ENCODE results near the gene CCDC3. TPM values are rescaled to one million over a fixed set of nuclear protein-coding genes. Genes with fewer than 3 reads are reported as not detected.

The CCDC3 gene
- total RNA-seq, 3 donors from 2014 or later (not counting 1 experiment from before 2014, with no cell fraction given), result 0.21 to 0.23 (median 0.23) TPM

GRCh38 chr10:12902135-12902572 lies 99.4 kb downstream of the CCDC3 start:
- Mint-ChIP-seq H3K4me1 (no peaks in the 10 kb centered on the region), H3K4me3 (no peak overlapping the region), H3K27ac (no peak overlapping the region), H3K27me3 (ENCODE audit: low read depth in 2 of 2) (peaks cover 7 to 28% of the 10 kb centered on the region in 2 donors), H3K9me3 (no peaks in the 10 kb centered on the region), H3K36me3 (no peaks in the 10 kb centered on the region)
- peak; percentile 20 to 72 for DNase-seq
- peak; percentile 59 for TF ChIP-seq CTCF (IDR thresholded peaks at IDR 0.05)
- H3K27me3 ChIP-seq (ENCODE audit: control insufficient read depth, insufficient read depth, low read length), result no peaks in the 10 kb centered on the region
- no peaks in the 10 kb centered on the region for H3K9me3 ChIP-seq (ENCODE audit: control insufficient read depth, insufficient read depth, low read length)
- H3K27ac ChIP-seq (ENCODE audit: low read length), result no peak overlapping the region
- intact Hi-C loops (cut with micrococcal nuclease), result loop anchor here (2.0 to 5.0 kb wide), 3 partner anchors 175 to 687 kb away; no protein-coding TSS in a partner anchor
- H3K4me3 ChIP-seq (ENCODE audit: low read length), result no peak overlapping the region
- H3K4me1 ChIP-seq (ENCODE audit: control insufficient read depth, insufficient read depth, low read length), result no peaks in the 10 kb centered on the region
- WGBS (ENCODE audit: insufficient coverage), result 3% methylated on average over 2 of the region's 2 CpGs
- H3K36me3 ChIP-seq (ENCODE audit: control insufficient read depth, insufficient read depth, low read length), result no peaks in the 10 kb centered on the region
- peak in 1 of 3 donors; percentile 68 for ATAC-seq

GRCh38 chr10:12899546-12899945 lies 102.0 kb downstream of the CCDC3 start:
- Mint-ChIP-seq H3K36me3 (no peaks in the 10 kb centered on the region), H3K4me1 (no peaks in the 10 kb centered on the region), H3K4me3 (no peak overlapping the region), H3K27me3 (ENCODE audit: low read depth in 2 of 2) (peaks cover 7 to 17% of the 10 kb centered on the region in 2 donors), H3K27ac (no peak overlapping the region), H3K9me3 (no peaks in the 10 kb centered on the region)
- DNase-seq (no peak), ATAC-seq (no peak)
- no peak for TF ChIP-seq CTCF (IDR thresholded peaks at IDR 0.05)
- Histone ChIP-seq H3K4me3 (ENCODE audit: low read length) (no peak overlapping the region), H3K4me1 (ENCODE audit: control insufficient read depth, insufficient read depth, low read length) (no peaks in the 10 kb centered on the region), H3K27ac (ENCODE audit: low read length) (no peak overlapping the region), H3K36me3 (ENCODE audit: control insufficient read depth, insufficient read depth, low read length) (no peaks in the 10 kb centered on the region), H3K9me3 (ENCODE audit: control insufficient read depth, insufficient read depth, low read length) (no peaks in the 10 kb centered on the region), H3K27me3 (ENCODE audit: control insufficient read depth, insufficient read depth, low read length) (no peaks in the 10 kb centered on the region)
- intact Hi-C loops (cut with micrococcal nuclease), result no loop called here
- WGBS (ENCODE audit: insufficient coverage), result 95% methylated on average over 7 of the region's 7 CpGs

GRCh38 chr10:12898271-12898670 lies 103.2 kb downstream of the CCDC3 start:
- Histone ChIP-seq H3K36me3 (ENCODE audit: control insufficient read depth, insufficient read depth, low read length) (no peaks in the 10 kb centered on the region), H3K4me3 (ENCODE audit: low read length) (no peak overlapping the region), H3K9me3 (ENCODE audit: control insufficient read depth, insufficient read depth, low read length) (no peaks in the 10 kb centered on the region), H3K4me1 (ENCODE audit: control insufficient read depth, insufficient read depth, low read length) (no peaks in the 10 kb centered on the region), H3K27me3 (ENCODE audit: control insufficient read depth, insufficient read depth, low read length) (no peaks in the 10 kb centered on the region), H3K27ac (ENCODE audit: low read length) (no peak overlapping the region)
- DNase-seq (no peak), ATAC-seq (no peak)
- no peak overlapping the region for H3K4me3 Mint-ChIP-seq
- peaks cover under 1 to 2% of the 10 kb centered on the region in 2 donors for H3K9me3 Mint-ChIP-seq
- H3K27me3 Mint-ChIP-seq (ENCODE audit: low read depth in 2 of 2), result peaks cover 10 to 20% of the 10 kb centered on the region in 2 donors
- no peak overlapping the region for H3K27ac Mint-ChIP-seq
- peaks cover 2% of the 10 kb centered on the region for H3K36me3 Mint-ChIP-seq
- no peaks in the 10 kb centered on the region for H3K4me1 Mint-ChIP-seq
- whole genome bisulfite sequencing (ENCODE audit: insufficient coverage), result 91% methylated on average over 24 of the region's 24 CpGs
- intact Hi-C loops (cut with micrococcal nuclease), result no loop called here
- TF ChIP-seq CTCF (IDR thresholded peaks at IDR 0.05), result no peak

GRCh38 chr10:12897278-12897677 lies 104.2 kb downstream of the CCDC3 start:
- TF ChIP-seq CTCF (IDR thresholded peaks at IDR 0.05), result no peak
- H3K9me3 Mint-ChIP-seq, result peaks cover 5% of the 10 kb centered on the region in 2 donors
- Histone ChIP-seq H3K4me3 (ENCODE audit: low read length) (no peak overlapping the region), H3K27me3 (ENCODE audit: control insufficient read depth, insufficient read depth, low read length) (no peaks in the 10 kb centered on the region), H3K36me3 (ENCODE audit: control insufficient read depth, insufficient read depth, low read length) (no peaks in the 10 kb centered on the region), H3K27ac (ENCODE audit: low read length) (no peak overlapping the region), H3K9me3 (ENCODE audit: control insufficient read depth, insufficient read depth, low read length) (no peaks in the 10 kb centered on the region), H3K4me1 (ENCODE audit: control insufficient read depth, insufficient read depth, low read length) (no peaks in the 10 kb centered on the region)
- WGBS (ENCODE audit: insufficient coverage), result 93% methylated on average over 6 of the region's 6 CpGs
- H3K36me3 Mint-ChIP-seq, result peaks cover 7% of the 10 kb centered on the region
- no peak overlapping the region for H3K27ac Mint-ChIP-seq
- DNase-seq (no peak), ATAC-seq (no peak)
- intact Hi-C loops (cut with micrococcal nuclease), result no loop called here
- no peak overlapping the region for H3K4me3 Mint-ChIP-seq
- H3K4me1 Mint-ChIP-seq, result no peaks in the 10 kb centered on the region
- H3K27me3 Mint-ChIP-seq (ENCODE audit: low read depth in 2 of 2), result peaks cover 8 to 18% of the 10 kb centered on the region in 2 donors
